K562 (cell line): ENCODE measurements around the gene ZNF343. TPM values are rescaled to one million over a fixed set of nuclear protein-coding genes. Genes with fewer than 3 reads are reported as not detected.

ENCODE experiments used
- DDX20 ChIP-seq: fragments of 450-650 bp; IDR thresholded peaks from 2 replicates; pipeline ENCODE4 v1.6.1; 2016; ENCODE audit warnings: missing genetic modification characterization, low read depth, mild to moderate bottlenecking, missing compliant biosample characterization, moderate library complexity
- HDAC2 ChIP-seq: fragments of 450-650 bp; IDR thresholded peaks from 2 replicates; pipeline ENCODE4 v1.6.1; 2016; ENCODE audit warnings: mild to moderate bottlenecking
- NR2C2 ChIP-seq, 2 experiments: fragments of 200-800 bp in 1 of 2; sonication (Bioruptor generic) in 1 of 2; sonication (generic) in 1 of 2; formaldehyde crosslinking in 1 of 2; IDR thresholded peaks; 2 replicates each; pipeline versions ENCODE4 v1.6.1 to v1.8.0; 2016 to 2022; ENCODE audit warnings: mild to moderate bottlenecking in 1 of 2, missing compliant biosample characterization in 1 of 2, missing genetic modification characterization in 1 of 2, missing genetic modification reagents in 1 of 2
- NR4A1 ChIP-seq, 2 experiments: fragments of 250-450 bp in 1 of 2; fragments of 450-650 bp in 1 of 2; sonication (Bioruptor Pico) in 1 of 2; IDR thresholded peaks; 2 replicates each; pipeline versions ENCODE4 v1.4.0 to v1.6.1; 2016 to 2020; ENCODE audit warnings: mild to moderate bottlenecking in 2 of 2, missing compliant biosample characterization in 1 of 2, missing genetic modification characterization in 1 of 2, moderate library complexity in 1 of 2
- TFAP4 ChIP-seq: sonication (generic); formaldehyde crosslinking; IDR thresholded peaks from 2 replicates; pipeline ENCODE4 v1.8.0; 2022; ENCODE audit warnings: missing genetic modification reagents, mild to moderate bottlenecking, moderate library complexity, borderline replicate concordance
- THAP7 ChIP-seq: fragments of 250-450 bp; sonication (Bioruptor Pico); IDR thresholded peaks from 2 replicates; pipeline ENCODE4 v1.5.0; 2021
- ZFP91 ChIP-seq: sonication (generic); formaldehyde crosslinking; IDR thresholded peaks from 2 replicates; pipeline ENCODE4 v1.8.0; 2022; ENCODE audit warnings: mild to moderate bottlenecking, missing genetic modification reagents
- polyA plus RNA-seq, 8 experiments: library from polyadenylated mRNA; depleted of rRNA in 4 of 8; stranded (reverse) in 5 of 8; unstranded in 3 of 8; fragments of >200 nt; fragmentation: Nextera tagmentation in 2 of 8; fragmentation: Illumina TruSeq in 1 of 8; extraction: Ambion mirVana in 2 of 8; extraction: Trizol in 1 of 8; gene quantifications; 2 replicates each; pipeline versions ENCODE4 v1.2.1 to v1.2.3, GENCODE V29; 2011 to 2014; ENCODE audit warnings: inconsistent platforms in 1 of 8, missing spikeins in 1 of 8
- total RNA-seq, 7 experiments: library from RNA; depleted of rRNA in 6 of 7; stranded (reverse); fragments of >200 nt in 6 of 7; fragmentation: Illumina TruSeq in 2 of 7; extraction: Trizol in 2 of 7; gene quantifications; 2 replicates each; pipeline versions ENCODE4 v1.2.1 to v1.2.3, GENCODE V29; 2011 to 2021; ENCODE audit warnings: low replicate concordance in 1 of 7

The ZNF343 gene
- total and polyA plus RNA-seq, 9 of the 15 experiments (the other 6 are each of a cell fraction or from before 2014, with no cell fraction given) = 1.4 to 9.8 (median 6.4) TPM

- no peak for TF ChIP-seq TFAP4 (CRISPR knock-in tag)
- TF ChIP-seq DDX20 = no peak
- no peak for TF ChIP-seq ZFP91 (CRISPR knock-in tag)
- no peak for TF ChIP-seq HDAC2
- no peak for TF ChIP-seq THAP7 (CRISPR knock-in tag)
- no peak for TF ChIP-seq NR2C2 (CRISPR knock-in tag; IDR thresholded peaks at IDR 0.05)
- no peak for TF ChIP-seq NR2C2 (tag; IDR thresholded peaks at IDR 0.05)
- no peak for TF ChIP-seq NR4A1 (CRISPR knock-in tag; IDR thresholded peaks at IDR 0.05)
- no peak for TF ChIP-seq NR4A1 (tag; IDR thresholded peaks at IDR 0.05)
These were observed 33.2 kb upstream of the ZNF343 start (continued) for GRCh38 chr20:2541940-2542339.
